Nephron (organoid): Measurements from ENCODE around the gene MYBL2.

Source experiments
- H3K27ac Mint-ChIP-seq, 3 experiments: 2 replicates each; pipeline ENCODE4 v1.8.0; 2020; ENCODE audit warnings: mixed read lengths in 3 of 3, mild to moderate bottlenecking in 2 of 3, moderate library complexity in 1 of 3
- H3K27me3 Mint-ChIP-seq: 2 replicates; pipeline ENCODE4 v1.8.0; 2021; ENCODE audit warnings: low read depth, mild to moderate bottlenecking, moderate library complexity, mixed read lengths
- H3K36me3 Mint-ChIP-seq: 2 replicates; pipeline ENCODE4 v1.8.0; 2020; ENCODE audit warnings: low read depth, mixed read lengths
- H3K4me1 Mint-ChIP-seq: 2 replicates; pipeline ENCODE4 v1.8.0; 2020; ENCODE audit warnings: mixed read lengths
- H3K4me3 Mint-ChIP-seq, 3 experiments: 2 replicates each; pipeline ENCODE4 v1.8.0; 2020; ENCODE audit warnings: mild to moderate bottlenecking in 3 of 3, mixed read lengths in 3 of 3, moderate library complexity in 2 of 3
- H3K9me3 Mint-ChIP-seq: 2 replicates; pipeline ENCODE4 v1.8.0; 2020; ENCODE audit warnings: mixed read lengths
- TF ChIP-seq, protein P1 (sequence below), 3 experiments: fragments of 200-600 bp; sonication (generic); IDR thresholded peaks; one replicate each; pipeline ENCODE4 v1.5.0; 2021; ENCODE audit warnings: antibody characterized with exemption in 3 of 3; ENCODE audit not compliant: unreplicated experiment in 3 of 3

MYBL2 gene

DNA sequence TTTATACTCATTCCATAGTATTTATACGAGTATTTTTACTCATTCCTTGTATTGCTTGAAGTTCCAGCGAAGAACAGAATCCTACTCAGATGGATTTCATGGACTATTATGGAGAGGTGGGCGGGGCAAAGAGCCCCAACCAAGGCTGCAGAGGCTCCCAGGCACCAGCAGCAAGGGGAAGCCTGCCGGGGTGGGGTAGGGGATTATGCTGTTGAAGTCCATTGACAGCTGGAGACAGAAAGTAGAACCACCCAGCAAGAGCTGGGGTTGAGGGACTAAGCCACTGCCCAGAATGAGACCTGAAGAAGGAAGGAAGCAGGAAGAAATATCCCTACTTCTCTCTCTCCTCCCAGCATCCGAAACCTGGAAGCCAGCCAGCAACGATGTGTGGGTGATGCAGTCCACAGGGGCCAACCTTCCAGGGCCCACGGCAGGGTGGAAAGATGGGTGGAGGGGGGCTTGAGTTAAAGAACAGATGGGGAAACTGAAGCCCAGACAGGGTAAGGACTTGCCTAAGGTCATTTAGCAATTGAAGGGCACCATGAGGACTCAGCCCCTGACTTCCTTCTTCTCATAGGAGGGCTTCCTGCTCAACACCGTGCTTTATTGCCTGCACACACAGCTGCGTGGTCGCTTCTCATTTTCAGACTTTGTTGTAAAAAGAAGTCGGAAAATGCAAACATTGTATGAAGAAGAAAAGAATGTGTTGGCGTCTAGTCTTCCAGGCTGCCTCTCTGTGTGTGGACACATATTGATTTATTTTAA lies 78.2 kb downstream of the MYBL2 start:
- Mint-ChIP-seq H3K27ac (no peak overlapping the region), H3K4me1 (peaks cover 7% of the 10 kb centered on the region), H3K27me3 (peaks cover 17% of the 10 kb centered on the region), H3K36me3 (no peaks in the 10 kb centered on the region), H3K9me3 (no peaks in the 10 kb centered on the region), H3K4me3 (no peak overlapping the region)
- TF ChIP-seq, protein P1, sequence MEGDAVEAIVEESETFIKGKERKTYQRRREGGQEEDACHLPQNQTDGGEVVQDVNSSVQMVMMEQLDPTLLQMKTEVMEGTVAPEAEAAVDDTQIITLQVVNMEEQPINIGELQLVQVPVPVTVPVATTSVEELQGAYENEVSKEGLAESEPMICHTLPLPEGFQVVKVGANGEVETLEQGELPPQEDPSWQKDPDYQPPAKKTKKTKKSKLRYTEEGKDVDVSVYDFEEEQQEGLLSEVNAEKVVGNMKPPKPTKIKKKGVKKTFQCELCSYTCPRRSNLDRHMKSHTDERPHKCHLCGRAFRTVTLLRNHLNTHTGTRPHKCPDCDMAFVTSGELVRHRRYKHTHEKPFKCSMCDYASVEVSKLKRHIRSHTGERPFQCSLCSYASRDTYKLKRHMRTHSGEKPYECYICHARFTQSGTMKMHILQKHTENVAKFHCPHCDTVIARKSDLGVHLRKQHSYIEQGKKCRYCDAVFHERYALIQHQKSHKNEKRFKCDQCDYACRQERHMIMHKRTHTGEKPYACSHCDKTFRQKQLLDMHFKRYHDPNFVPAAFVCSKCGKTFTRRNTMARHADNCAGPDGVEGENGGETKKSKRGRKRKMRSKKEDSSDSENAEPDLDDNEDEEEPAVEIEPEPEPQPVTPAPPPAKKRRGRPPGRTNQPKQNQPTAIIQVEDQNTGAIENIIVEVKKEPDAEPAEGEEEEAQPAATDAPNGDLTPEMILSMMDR (IDR thresholded peaks at IDR 0.05; ENCODE audit: unreplicated experiment in 3 of 3), result no peak

DNA sequence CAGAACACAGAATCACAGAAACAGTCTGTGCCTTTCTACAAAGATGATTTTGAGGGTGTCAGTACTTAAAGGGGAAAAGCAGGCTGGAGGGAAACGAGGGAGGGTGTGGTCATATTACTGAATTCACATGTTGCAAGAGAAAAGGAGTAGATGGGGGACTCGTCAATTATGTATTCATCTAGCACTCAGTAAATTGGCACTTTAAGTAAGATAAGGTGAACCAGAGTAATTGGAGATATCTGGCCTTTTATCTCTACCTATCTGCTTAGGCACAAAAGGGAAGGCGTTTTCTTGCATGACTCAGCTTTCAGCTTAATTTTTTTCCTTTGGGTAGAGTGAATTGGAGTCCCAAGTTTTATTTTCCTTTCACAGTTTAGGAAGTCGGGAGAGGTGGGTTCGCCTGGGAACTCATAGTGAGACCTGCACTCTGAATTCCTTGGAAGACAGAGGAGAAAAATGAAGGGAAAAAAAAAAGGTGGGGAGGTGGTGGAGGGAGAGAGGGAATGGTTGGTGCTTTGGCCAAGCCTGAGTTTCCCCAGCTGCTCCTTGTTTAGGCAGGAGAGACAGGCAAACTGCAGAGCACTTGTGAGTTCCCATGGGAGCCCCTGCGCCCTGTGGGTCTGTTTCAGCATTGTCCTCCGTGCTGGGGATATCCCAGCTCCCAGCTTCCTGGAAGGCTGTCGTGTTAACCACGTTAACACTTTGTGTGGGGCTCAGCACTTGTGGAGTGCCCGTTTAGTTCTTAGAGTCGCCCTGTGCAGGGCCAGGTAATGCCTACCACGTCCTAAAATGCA lies 79.6 kb downstream of the MYBL2 start:
- H3K4me3 Mint-ChIP-seq, result no peak overlapping the region
- TF ChIP-seq, protein P1 (IDR thresholded peaks at IDR 0.05; ENCODE audit: unreplicated experiment in 3 of 3), result no peak
- peaks cover 7% of the 10 kb centered on the region for H3K4me1 Mint-ChIP-seq
- H3K9me3 Mint-ChIP-seq, result no peaks in the 10 kb centered on the region
- no peak overlapping the region for H3K27ac Mint-ChIP-seq
- H3K27me3 Mint-ChIP-seq, result peaks cover 23% of the 10 kb centered on the region
- no peaks in the 10 kb centered on the region for H3K36me3 Mint-ChIP-seq

DNA sequence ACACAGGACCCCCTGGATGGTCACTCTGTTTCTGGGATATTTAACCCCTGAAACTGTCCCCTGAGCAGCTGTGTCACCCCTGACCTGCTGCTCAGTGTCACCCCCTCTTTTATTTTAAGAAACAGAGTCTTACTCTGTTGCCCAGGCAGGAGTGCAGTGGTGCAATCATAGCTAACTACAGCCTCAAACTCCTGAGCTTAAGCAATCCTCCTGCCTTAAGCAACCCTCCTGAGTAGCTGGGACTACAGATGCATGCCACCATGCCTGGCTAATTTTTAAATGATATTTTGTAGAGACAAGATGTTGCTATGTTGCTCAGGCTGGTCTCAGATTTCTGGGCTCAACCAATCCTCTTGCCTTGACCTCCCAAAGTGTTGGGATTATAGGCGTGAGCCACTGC lies 81.4 kb downstream of the MYBL2 start:
- TF ChIP-seq, protein P1 (IDR thresholded peaks at IDR 0.05; ENCODE audit: unreplicated experiment in 3 of 3), result no peak
- Mint-ChIP-seq H3K27me3 (peaks cover 25% of the 10 kb centered on the region), H3K4me3 (no peak overlapping the region), H3K36me3 (no peaks in the 10 kb centered on the region), H3K4me1 (peaks cover 7% of the 10 kb centered on the region), H3K27ac (no peak overlapping the region), H3K9me3 (no peaks in the 10 kb centered on the region)

DNA sequence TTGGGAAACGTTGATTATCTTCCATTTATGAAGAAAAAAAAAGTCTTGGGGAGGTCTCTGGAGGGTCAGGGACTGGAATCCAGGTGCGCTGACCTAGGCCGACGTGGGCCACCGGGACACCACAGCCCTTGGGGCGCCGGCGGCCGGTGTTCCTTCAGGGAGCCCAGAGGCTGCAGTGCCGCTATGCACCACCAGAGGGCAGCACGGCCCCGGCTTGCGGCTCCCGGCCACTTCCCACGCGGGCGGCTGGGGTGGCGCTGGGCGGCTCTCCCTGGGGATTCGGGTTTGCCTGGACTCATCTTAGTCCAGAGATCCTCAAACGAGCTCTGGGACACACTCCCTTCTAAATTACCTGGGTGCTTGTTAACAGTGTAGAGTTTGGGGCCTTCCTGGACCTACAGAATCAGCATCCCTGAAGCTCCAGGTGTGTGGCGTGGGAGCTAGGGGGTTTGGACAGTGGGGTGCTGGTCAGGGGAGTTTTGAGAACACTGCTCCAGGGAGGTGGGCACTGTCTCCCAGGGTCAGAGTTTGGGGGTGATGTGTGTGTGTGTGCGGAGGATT lies 82.9 kb downstream of the MYBL2 start:
- Mint-ChIP-seq H3K9me3 (no peaks in the 10 kb centered on the region), H3K27ac (no peak overlapping the region), H3K36me3 (no peaks in the 10 kb centered on the region), H3K4me1 (peaks cover 6% of the 10 kb centered on the region), H3K4me3 (no peak overlapping the region), H3K27me3 (peaks cover 27% of the 10 kb centered on the region)
- TF ChIP-seq, protein P1 (IDR thresholded peaks at IDR 0.05; ENCODE audit: unreplicated experiment in 3 of 3), result peak; percentile 99 to 100 (median 99)

DNA sequence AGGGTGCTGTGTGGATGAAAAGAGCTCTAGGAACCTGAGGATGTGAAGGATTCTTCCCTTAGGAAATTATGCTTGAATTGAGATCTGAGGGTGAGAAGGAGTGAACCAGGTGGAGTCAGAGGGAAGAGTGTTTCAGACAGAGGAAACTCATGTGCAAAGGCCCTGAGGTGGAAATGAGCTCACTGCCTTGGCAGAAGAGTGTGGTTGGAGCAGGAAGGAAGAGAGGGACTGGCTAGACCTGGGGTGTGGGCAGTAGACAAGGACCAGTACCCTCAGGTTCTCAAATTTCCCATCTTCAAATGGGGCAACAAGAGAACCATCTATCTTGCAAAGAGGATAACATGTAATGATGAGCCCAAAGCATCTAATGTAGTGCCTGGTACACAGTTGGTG lies 83.9 kb downstream of the MYBL2 start:
- no peaks in the 10 kb centered on the region for H3K9me3 Mint-ChIP-seq
- H3K4me1 Mint-ChIP-seq, result no peaks in the 10 kb centered on the region
- H3K27ac Mint-ChIP-seq, result no peak overlapping the region
- H3K36me3 Mint-ChIP-seq, result no peaks in the 10 kb centered on the region
- TF ChIP-seq, protein P1 (IDR thresholded peaks at IDR 0.05; ENCODE audit: unreplicated experiment in 3 of 3), result no peak
- H3K4me3 Mint-ChIP-seq, result no peak overlapping the region
- peaks cover 32% of the 10 kb centered on the region for H3K27me3 Mint-ChIP-seq
